ENCODE measurements around the gene STN1.

DNA sequence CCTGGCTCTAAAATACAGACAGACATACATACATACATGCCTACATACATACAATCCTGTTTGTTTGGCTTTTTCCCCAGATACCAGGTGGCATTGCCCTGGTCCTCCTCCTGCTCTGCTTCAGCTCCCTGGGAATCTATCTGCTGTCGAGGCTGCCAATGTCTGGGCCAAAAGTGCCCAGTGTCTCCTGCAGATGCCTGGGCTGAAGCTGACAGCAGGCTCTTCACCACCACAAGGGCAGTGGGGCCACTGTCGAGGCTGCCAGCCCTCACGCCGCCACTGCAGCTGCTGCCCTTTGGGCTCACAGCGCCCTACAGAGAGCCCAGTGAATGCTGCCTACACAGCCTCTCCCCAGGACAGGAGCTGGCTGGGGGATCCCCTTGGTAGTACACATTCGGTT, 18.0 kb upstream of the STN1 start:
- TF ChIP-seq CTCF (IDR thresholded peaks at IDR 0.05) (no peak), POLR2A (IDR thresholded peaks at IDR 0.05) (no peak)
